Endothelial cell of umbilical vein (primary cell): ENCODE data around the gene NDUFS3.

ENCODE experiments used
- CTCF ChIP-seq, 2 donors: IDR thresholded peaks; 1 replicate in 1 of 2; 2 replicates in 1 of 2; pipeline ENCODE4 v1.5.1; 2011; ENCODE audit warnings: low read length in 2 of 2, mild to moderate bottlenecking in 2 of 2, moderate library complexity in 2 of 2, control low read depth in 1 of 2, inconsistent platforms in 1 of 2, low read depth in 1 of 2; ENCODE audit not compliant: insufficient read depth in 1 of 2; ENCODE audit errors: extremely low read depth in 1 of 2
- EZH2 ChIP-seq: IDR thresholded peaks from 2 replicates; pipeline ENCODE4 v1.6.1; 2012; ENCODE audit warnings: borderline replicate concordance, low read depth, mild to moderate bottlenecking, moderate library complexity, low read length, inconsistent platforms; ENCODE audit not compliant: severe bottlenecking
- MAX ChIP-seq: IDR thresholded peaks from 2 replicates; pipeline ENCODE4 v1.6.1; 2011; ENCODE audit not compliant: insufficient read depth, insufficient read length
- MYC ChIP-seq: IDR thresholded peaks from one replicate; pipeline ENCODE4 v1.6.1; 2011; ENCODE audit warnings: mild to moderate bottlenecking, low read depth, low read length
- POLR2A ChIP-seq: IDR thresholded peaks from 2 replicates; pipeline ENCODE4 v1.6.1; 2012; ENCODE audit warnings: low read depth, mild to moderate bottlenecking, control low read depth, low read length
- POLR2AphosphoS5 ChIP-seq: IDR thresholded peaks from 2 replicates; pipeline ENCODE4 v1.6.1; 2012; ENCODE audit warnings: low read depth, mild to moderate bottlenecking, control low read depth, low read length, moderate library complexity; ENCODE audit not compliant: insufficient read depth

GRCh38 chr11:47560426-47560825 is 18.4 kb upstream of the NDUFS3 start:
- TF ChIP-seq CTCF (IDR thresholded peaks at IDR 0.05; ENCODE audit: extremely low read depth in 1 of 2, insufficient read depth in 1 of 2, low read depth in 1 of 2, low read length in 2 of 2): no peak
- TF ChIP-seq POLR2AphosphoS5: no peak
- no peak for TF ChIP-seq POLR2A
- no peak for TF ChIP-seq MAX
- TF ChIP-seq MYC: no peak
- no peak for TF ChIP-seq EZH2
